SHP77 treated with DMSO at 0.1 percent for 48 hours (cell line): ENCODE data around the gene ADCY10.
"Not testable (repeated sequence)": the region's sequence is repeated elsewhere in the genome, so short reads cannot be mapped to it uniquely, and the experiment has no call there.

ENCODE experiments used
- DNase-seq: peaks from one replicate; lab custom pipeline; 2025; lab: John Stamatoyannopoulos, UW

ADCY10 gene

DNA sequence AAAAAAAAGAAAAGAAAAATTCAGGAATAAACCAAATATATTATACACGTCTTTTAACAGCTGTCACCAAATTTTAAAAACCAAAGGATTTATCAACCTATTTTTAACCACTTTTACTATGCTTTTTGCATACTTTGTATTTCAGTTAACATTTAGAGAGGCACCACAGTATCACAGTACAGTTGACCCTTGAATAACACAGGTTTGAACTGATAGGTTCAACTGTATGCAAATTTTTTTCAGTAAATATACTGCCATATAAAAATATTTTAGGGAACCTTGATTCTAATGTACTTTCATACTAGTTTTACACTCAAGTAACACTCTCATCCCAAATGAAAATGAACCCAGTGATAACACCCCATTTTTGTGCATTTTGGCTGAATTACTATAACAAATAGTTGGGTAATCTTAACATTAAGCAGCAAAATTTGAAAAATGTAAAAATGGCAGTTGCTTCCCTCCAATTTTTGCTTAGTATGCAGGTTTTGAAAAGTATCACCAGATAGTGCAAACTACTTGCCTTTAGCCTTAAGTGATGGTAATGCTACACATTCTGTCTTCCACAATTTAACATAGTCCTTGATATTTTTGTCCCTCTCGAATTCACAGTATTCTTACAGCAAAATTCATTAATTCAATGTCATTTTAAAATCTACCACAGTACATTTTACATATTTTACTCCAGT, 10.8 kb upstream of the ADCY10 start:
- DNase-seq = no peak

DNA sequence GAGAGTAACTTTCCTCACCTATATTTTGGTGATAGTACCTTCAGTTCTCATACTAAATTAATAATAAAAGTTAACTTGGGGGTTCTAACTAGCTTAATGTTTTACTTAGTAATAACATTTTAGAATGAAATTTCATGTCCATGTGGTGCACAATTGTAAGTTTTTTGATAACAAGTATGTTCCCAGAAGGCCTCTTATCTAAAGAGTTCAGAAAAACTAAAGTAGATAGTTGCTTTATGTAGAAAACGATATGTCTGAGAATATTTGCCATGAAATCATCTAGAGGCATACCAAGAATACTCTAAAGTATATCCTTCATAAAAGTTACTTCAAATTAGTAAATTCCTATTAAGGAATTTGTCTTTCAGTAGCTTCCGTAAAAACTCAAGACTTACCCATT, 10.2 kb upstream of the ADCY10 start:
- no peak for DNase-seq

DNA sequence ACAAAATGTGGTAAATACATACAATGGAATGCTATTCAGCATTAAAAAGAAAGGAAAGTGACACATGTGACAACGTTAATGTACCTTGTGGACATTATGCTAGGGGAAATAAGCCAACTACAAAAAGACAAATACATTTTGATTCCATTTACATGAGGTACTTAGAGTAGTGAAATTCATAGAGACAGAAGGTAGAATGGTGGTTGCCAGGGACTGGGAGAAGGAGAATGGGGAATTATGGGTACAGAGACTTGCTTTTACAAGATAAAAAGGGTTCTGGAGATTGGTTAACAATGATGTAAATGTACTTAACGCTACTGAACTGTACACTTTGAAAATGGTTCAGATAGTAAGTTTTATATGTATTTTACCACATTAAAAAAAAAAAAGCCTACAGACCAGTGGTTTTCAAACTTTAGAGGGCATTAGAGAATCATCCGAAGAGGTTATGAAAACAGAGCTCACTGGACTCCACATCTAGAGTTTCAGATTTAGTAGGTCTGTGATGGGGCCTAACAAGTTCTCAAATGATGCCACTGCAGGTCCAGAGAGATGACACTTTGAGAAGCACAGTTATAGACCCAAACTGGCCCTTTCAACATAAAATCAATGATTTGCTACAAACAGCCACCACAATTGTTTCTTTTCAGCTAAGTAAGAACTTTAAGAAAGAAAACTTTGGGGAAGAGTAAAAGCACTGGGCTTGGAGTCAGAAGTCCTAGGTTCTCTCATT, 9.6 kb upstream of the ADCY10 start:
- no peak for DNase-seq

DNA sequence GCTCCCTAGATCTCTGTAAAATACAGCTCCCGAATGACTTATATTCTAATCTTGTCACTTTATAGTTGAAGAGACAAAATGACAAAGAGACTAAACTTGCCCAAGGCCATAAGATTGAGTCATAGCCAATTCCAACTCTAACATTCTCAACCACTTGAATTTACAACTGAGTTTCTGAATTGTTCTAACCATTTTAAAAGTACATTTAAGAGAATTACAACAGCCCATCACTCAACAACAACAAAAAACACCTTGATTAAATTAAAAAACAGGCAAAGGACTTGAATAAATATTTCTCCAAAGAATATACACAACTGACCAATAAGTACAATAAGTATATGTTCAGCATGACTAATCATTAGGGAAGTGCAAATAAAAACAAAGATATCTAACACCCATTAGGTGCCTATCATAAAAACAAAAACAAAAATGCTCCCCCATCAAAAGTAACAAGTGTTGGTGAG, 8.7 kb upstream of the ADCY10 start:
- no peak for DNase-seq

DNA sequence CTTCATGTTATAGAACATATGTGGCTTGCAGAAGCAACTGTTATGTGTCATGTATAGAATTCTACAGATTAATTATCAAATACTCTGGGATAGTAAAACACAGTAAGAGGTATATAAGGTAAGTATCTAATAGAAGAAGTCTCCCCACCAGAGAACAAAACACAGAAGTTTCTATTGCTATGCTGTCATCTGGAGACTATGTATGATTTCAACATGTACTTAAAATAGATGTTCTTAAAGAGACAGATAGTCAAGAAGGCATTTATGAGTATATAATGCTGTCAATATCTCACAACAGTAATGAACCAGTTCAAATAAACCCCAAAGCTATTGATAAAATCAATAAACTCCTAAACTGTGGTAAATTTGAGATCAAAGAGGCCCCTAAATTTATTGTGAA, 8.1 kb upstream of the ADCY10 start:
- DNase-seq = no peak

DNA sequence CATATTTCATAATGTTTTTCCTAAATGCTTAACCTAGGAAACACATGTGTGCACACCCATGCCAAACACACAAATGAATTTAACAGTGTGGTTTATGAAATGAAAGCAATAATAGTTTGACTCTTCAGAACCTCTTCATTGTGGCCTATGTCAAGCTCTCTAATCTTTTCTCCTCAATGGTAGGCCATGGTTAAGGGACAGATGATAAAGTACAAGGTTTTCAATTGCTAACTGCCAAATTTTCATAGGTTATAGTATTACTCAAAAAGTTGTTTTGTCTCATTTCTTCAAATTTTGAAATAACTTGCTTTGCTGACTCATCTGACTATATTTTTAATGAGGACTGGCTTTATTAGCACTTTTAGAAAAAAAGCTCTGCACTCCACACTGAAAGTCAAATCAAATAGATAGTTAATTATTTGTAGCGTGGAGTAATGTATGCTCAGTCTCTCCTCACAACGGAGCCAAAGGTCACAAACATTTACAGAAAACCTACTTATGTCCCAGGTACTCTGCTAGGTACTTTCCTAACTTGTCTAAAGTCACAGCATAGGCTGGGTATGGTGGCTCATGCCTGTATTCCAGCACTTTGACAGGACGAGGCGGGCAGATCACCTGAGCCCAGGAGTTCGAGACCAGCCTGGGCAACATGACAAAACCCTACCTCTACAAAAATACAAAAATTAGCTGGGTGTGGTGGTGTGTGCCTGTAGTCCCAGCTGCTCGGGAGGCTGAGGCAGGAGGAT, 3.0 kb upstream of the ADCY10 start:
- DNase-seq = no peak

DNA sequence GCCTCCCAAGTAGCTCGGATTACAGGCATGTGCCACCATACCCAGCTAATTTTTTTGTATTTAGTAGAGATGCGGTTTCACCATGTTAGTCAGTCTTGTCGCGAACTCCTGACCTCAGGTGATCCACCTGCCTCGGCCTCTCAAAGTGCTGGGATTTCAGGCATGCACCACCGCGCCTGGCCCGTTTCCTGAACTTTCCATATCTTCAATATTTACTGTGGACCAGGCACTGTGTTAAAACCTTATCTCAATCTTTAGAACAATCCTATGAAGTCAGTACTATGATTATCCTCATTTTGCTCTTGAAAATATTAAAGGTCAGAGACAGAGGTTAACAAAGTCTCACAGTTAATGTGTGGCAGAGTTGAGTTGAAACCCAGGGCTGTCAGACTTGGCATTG, 1.6 kb upstream of the ADCY10 start:
- no peak for DNase-seq

DNA sequence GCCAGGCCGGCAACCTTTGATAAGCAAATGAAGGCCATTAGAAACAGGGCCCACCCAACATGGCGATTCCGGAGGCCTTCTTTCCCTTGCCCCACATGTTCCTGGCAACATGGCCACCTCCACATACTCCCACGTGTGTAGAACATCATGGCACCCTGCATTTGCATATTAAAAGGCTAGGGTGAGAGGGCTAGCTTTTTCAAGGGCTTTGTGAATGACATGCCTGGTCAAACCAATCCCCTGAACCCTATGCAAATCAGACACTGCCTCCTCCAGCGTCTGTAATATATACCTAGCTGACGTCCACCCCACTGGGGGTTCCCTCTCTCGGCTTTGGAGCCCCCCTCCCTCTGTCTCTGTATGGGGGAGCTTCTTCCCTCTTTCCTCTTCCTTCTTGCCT, 1.6 kb downstream of the ADCY10 start:
- no peak for DNase-seq

DNA sequence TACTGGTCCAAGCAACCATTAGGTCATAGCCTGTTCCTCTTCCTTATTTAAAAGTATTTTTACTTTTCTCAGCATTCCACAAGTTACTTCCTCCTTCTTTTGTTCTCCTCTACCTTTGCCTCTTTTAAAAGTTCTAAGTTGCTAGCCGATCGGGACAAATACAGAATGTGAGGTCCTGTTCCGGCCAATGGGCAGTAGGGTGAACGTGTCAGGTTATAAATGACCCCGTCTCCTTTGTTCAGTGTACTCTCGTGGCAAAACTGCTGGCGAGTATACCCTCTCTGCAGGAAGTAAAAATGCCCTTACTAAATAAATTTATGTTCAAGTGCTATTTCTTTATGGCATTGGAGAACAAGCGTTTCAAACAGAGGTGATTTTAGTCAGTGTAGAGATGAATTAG, 2.5 kb downstream of the ADCY10 start:
- DNase-seq = no peak

DNA sequence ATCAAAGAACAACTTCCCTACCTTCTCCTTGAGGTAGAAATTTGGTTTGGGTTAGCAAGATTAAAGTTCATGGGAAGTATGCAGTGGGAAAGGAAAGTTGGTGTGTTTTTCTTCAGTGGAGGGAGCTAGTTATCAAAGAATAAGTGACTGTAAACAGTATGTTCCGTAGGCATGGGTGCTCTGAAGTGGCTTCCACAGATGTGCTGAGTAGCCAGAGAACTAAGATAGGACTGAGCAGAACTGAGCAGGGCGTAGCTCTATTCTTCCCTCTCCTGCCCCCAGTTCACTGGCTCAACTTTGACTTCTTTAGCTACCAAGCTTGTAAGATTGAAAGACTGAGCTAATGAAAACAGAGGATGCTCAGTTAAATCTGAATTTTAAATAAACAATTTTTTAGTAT, 3.4 kb downstream of the ADCY10 start:
- DNase-seq = no peak

DNA sequence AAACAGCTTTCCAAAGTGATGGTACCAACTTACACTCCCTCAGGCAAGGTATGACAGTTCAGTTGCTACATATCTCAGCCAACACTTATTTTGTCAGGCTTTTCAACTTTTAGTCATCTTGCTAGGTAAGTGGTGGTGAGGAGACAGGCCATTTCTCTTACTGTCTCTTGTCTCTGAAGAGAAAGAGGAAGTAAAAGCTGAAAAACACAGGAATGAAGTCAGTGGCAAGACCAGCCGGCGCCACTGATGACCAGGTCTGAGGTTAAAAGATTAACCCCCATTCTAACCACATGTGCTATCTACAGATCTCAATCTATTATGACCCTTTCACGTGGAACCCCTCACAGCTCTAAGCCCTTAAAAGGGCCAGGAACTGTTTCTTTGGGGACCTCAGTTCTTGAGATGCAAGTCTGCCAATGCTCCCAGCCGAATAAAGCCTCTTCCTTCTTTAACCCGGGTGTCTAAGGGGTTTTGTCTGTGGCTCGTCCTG, 4.2 kb downstream of the ADCY10 start:
- no peak for DNase-seq

DNA sequence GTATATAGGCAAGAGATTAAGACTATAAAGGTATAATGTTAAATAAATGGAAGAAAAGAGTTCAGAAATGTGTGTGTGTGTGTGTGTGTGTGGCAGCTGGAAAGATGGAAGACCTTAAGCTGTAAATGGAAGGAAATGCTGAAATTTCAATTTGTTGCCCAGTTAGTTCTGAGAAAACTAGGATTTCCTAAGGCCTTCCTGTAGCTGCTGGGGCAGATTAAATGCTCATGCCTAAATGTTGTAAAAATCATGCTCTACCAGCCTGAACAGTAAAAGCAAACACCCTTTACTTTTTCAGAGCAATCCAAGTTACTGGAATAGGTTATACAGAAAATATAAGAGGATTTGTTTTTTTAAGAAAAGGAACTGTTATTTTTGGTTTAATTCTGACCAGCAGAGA, 8.3 kb downstream of the ADCY10 start:
- DNase-seq = no peak

DNA sequence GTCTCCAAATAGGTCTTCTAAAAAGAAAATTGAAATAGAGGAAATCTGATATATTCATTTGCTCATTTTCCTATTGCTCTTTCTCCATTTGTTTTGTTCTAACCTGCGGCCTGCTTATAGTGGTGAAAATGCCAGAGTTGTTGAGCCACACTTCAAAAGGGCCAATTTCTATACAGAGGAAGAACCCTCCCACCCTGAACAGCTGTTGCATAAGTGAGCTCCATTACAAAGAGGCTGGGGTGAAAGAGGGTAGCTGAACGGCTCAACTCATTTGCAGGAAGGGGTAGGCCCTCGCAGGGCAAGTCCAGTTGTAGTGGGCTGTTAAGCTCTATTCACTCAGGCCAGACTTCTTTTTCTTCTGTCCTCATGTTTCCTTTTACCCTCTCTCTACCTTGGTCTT, 8.8 kb downstream of the ADCY10 start:
- no peak for DNase-seq

DNA sequence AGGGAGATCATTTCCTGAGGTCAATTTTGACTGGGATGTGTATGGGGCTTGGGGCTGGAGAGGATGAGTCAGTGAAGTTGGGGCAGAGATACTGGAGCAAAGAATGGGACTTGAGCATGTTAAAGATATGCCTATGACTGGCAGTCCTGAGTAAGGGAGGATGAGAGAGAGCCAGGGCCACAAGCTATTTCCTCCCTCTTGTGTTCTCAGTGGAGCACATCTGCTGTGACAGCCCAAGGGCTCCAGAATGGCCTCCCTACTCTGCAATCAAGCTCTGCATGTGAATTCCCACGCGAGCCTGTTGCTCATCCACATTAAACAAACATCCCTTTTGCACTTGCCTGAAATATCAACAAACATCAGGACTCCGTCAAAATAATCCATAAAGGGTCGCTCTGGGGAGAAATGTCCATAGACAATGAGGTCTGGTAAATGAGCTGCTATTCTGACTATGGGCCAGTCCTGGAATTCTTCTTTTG, 9.2 kb downstream of the ADCY10 start:
- no peak for DNase-seq

DNA sequence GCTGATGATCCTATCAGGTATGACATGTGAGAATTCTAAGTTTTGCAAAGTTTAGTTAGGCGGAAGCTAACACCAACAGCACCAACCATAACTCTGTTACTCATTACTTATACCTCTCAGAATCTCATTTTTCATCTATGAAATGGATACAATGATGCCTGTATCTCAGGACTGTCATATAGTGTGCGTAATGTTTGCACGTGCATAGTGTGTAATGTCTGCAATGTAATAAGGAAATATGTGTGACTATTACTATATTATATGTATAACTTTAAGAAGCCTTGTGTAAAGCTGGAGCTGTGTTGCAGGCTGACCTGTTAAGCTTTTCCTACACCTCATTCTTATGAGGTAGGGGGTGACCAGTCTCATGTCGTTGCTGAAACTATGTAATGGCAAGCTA, 13.0 kb downstream of the ADCY10 start:
- DNase-seq = no peak

DNA sequence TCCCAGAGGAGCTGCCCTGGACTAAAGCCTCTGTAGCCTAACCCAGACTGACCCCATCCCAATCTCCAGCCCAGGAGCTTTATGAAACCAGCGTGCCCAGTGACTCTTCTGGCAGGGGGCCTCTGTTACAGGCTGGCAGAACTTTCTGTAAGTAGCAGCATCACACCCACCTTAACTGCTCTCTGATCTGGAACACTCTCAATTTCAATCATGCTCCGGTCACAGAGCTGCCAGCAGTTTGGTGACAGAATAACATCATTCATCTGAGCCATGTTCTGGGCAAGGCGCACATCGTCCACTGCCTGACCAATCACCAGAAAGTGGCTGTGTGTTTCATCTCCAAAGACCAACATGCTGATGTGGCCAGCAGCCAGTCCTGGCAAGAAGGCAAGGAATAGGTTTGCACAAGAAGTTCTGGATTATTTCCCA, 14.7 kb downstream of the ADCY10 start:
- DNase-seq = no peak

DNA sequence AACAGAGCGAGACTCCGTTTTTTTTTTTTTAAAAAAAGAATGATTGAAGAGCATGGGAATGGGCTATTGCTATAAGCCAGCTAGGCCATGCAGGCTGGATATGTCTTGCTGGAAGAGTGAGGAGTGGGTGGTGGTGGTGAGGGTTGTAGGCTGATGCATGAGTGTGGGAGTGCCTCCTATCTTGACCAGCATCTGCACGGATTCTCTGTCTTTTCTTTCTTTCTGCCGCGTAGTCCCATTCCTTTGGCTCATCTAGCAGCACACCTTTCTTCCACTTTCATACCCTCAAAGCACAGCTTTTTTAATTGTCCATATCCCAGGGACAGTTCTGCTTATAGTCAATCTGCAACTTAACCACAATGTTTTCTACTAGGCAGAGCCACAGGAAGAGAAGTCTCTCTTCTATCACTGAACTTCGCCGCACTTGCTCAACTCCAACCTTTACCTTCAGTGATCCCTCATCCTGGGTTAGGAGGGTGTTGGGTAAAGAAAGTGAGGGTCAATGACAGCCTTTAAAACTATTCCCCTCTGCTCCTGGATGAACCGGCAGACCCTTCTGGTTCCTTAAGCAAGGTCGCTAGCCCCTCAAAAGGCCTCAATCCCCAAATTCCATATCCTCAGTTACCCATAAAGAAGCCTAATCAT, 15.2 kb downstream of the ADCY10 start:
- no peak for DNase-seq

DNA sequence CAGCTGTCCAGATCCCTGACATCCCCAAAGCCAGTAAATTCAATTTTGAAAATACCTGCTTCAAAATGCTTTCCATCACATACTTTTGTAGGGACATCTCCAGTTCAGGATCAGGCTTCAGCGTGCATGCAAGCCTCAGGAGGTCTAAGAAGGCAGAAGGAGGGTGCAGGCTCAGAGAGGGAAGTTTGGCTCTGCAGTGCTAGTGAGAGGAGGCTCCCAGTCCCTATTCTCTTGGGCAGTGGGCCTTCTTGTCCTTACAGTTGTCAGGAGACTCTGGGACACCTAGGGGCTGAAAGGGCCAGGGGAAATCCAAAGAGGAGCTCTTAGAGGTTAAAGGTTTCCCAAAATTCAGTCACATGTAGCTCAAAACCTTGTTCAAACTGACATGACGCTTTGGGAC, 20.1 kb downstream of the ADCY10 start:
- DNase-seq = no peak

DNA sequence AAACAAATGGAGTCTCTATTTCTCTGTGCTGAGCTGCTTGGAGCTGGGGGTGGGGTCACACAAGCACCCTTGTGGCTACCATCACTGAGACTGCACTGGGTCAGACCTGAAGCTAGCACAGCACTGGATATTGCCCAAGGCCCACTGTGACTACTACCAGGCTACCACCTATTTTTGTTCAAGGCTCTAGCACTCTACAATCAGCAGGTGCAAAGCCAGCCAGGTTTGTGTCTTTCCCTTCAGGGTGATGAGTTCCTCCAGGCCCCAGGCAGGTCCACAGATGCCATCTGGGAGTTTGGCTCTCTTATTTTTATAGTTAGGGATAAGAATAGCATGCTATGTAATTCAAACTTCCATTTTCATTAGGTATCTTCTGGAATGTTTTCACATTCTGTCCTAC, 23.5 kb downstream of the ADCY10 start:
- DNase-seq = no peak

DNA sequence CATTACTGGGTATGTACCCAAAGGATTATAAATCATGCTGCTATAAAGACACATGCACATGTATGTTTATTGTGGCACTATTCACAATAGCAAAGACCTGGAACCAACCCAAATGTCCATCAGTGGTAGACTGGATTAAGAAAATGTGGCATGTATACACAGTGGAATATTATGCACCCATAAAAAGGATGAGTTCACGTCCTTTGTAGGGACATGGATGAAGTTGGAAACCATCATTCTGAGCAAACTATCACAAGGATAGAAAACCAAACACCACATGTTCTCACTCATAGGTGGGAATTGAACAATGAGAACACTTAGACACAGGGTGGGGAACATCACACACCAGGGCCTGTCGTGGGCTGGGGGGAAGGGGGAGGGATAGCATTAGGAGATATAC, 26.7 kb downstream of the ADCY10 start:
- not testable (repeated sequence) for DNase-seq

DNA sequence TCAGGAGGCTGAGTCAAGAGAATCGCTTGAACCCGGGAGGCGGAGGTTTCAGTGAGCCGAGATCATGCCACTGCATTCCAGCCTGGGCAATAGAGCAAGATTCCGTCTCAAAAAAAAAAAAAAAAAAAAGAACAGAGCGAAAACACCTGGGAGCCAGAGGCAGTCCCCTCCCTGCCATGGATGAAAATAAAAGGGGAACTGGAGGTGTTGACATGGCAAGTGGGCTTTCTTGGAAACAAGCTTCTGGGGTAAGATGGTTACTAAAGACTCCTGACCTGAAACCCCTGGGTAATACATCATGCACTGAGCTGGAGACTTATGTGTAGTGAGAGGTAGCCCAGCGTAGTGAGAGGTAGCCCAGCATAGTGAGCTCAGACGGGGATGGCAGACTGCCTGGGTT, 31.6 kb downstream of the ADCY10 start:
- no peak for DNase-seq

DNA sequence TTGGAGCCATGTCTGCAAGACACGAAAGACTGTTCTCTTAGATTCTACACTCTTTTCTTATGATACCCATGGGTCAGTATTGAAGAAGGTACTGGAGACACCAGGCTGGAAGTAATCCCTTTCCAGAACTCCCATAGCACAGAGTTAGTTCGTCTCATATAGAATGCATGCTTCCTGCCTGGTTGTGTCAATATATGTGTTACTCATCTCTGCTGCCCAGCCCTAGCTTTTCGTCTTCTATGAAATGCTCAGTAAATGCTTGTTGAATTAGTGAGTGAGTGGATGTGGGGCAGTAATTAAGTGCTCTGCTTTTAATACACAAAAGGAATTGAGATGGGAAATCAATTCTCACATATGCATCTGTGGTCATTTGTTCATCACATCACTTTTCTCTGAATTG, 32.1 kb downstream of the ADCY10 start:
- no peak for DNase-seq
